Progenitor cell of endocrine pancreas (in vitro differentiated cells): ENCODE measurements around the gene ZFP37. TPM values are rescaled to one million over a fixed set of nuclear protein-coding genes. Genes with fewer than 3 reads are reported as not detected.
"Not testable (repeated sequence)": the region's sequence is repeated elsewhere in the genome, so short reads cannot be mapped to it uniquely, and the experiment has no call there.

Experiments
- DNase-seq: peaks from one replicate; pipeline ENCODE4 v3.0.0; 2021; ENCODE audit warnings: low spot score; ENCODE audit not compliant: unreplicated experiment
- H3K27ac Mint-ChIP-seq: 2 replicates; pipeline ENCODE4 v1.8.0; 2021; ENCODE audit warnings: mild to moderate bottlenecking, moderate library complexity, mixed read lengths
- H3K27me3 Mint-ChIP-seq: 2 replicates; pipeline ENCODE4 v1.8.0; 2021; ENCODE audit warnings: mixed read lengths
- H3K36me3 Mint-ChIP-seq: 2 replicates; pipeline ENCODE4 v1.8.0; 2022; ENCODE audit warnings: mixed read lengths; ENCODE audit not compliant: insufficient read depth
- H3K4me1 Mint-ChIP-seq: 2 replicates; pipeline ENCODE4 v1.8.0; 2021; ENCODE audit warnings: low read depth, mixed read lengths
- H3K4me3 Mint-ChIP-seq: 2 replicates; pipeline ENCODE4 v1.8.0; 2021; ENCODE audit warnings: low read depth, mild to moderate bottlenecking, moderate library complexity, mixed read lengths
- H3K9me3 Mint-ChIP-seq: 2 replicates; pipeline ENCODE4 v1.8.0; 2021; ENCODE audit warnings: low read depth, mixed read lengths
- total RNA-seq: library from RNA; stranded (reverse); gene quantifications from 2 replicates; pipeline ENCODE4 v1.2.1, GENCODE V29; 2021
- TF ChIP-seq, protein P1 (sequence below): fragments of 200-600 bp; sonication (generic); IDR thresholded peaks from one replicate; pipeline ENCODE4 v1.5.0; 2021; ENCODE audit warnings: antibody characterized with exemption, mild to moderate bottlenecking; ENCODE audit not compliant: unreplicated experiment

The ZFP37 gene
- total RNA-seq, 1 donor from 2014 or later: 8.7 TPM

DNA sequence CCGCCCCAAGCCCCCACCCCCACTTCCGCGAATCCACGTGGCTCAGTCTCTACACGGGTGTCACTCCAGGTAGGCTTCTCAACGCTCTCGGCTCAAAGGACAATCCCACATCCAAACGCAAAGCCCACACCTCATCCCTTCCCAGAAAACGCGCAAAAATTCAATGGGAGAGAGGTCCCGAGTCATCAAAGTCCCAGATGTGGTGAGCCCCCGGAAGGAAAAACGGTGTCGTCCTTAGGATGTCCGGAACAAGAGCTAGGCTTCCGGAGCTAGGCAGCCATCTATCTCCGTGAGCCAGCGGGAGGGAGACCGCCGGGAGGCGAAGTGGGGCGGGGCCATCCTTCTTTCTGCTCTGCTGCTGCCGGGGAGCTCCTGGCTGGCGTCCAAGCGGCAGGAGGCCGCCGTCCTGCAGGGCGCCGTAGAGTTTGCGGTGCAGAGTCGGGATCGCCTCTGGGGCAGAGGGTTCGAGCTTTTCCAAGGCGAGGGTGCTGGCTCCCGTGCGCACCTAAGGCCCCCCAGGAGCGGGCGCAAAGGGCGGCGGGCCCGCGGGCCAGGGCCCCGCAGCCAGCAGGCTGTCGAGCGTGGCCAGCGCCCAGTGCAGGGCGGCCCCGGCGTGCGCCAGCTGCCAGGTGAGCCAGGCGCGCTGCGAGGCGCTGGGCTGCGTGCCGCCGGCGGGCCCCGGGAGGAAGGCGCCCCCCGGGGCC, 3.2 kb upstream of the ZFP37 start:
- not testable (repeated sequence) for H3K4me1 Mint-ChIP-seq, H3K27ac Mint-ChIP-seq, H3K4me3 Mint-ChIP-seq, H3K9me3 Mint-ChIP-seq, H3K36me3 Mint-ChIP-seq, DNase-seq
- H3K27me3 Mint-ChIP-seq: peaks cover 12% of the 10 kb centered on the region

DNA sequence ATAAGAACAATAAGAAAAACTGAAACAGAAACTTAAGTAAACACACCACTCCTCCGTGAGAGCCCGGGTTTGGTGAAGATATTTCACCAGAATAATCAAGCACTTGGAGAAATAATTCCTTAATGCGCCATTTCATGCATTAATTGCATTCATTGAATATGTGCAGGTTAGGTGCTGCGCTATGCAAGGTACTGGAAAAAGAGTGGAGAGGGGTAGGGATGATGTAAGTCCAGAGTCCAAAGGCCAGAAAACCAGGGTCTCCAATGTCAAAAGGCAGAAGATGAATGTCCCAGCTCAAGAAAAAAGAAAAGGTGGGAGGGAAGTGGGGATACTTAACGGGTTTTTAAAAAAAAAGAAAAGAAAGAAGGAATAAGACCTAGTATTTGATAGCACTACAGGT, 669 bp upstream of the ZFP37 start:
- Mint-ChIP-seq H3K4me3 (no peak overlapping the region), H3K9me3 (peaks cover 6% of the 10 kb centered on the region), H3K4me1 (no peaks in the 10 kb centered on the region), H3K27ac (no peak overlapping the region), H3K36me3 (no peaks in the 10 kb centered on the region), H3K27me3 (peaks cover 12% of the 10 kb centered on the region)
- DNase-seq: no peak
- TF ChIP-seq, protein P1, sequence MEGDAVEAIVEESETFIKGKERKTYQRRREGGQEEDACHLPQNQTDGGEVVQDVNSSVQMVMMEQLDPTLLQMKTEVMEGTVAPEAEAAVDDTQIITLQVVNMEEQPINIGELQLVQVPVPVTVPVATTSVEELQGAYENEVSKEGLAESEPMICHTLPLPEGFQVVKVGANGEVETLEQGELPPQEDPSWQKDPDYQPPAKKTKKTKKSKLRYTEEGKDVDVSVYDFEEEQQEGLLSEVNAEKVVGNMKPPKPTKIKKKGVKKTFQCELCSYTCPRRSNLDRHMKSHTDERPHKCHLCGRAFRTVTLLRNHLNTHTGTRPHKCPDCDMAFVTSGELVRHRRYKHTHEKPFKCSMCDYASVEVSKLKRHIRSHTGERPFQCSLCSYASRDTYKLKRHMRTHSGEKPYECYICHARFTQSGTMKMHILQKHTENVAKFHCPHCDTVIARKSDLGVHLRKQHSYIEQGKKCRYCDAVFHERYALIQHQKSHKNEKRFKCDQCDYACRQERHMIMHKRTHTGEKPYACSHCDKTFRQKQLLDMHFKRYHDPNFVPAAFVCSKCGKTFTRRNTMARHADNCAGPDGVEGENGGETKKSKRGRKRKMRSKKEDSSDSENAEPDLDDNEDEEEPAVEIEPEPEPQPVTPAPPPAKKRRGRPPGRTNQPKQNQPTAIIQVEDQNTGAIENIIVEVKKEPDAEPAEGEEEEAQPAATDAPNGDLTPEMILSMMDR: no peak

DNA sequence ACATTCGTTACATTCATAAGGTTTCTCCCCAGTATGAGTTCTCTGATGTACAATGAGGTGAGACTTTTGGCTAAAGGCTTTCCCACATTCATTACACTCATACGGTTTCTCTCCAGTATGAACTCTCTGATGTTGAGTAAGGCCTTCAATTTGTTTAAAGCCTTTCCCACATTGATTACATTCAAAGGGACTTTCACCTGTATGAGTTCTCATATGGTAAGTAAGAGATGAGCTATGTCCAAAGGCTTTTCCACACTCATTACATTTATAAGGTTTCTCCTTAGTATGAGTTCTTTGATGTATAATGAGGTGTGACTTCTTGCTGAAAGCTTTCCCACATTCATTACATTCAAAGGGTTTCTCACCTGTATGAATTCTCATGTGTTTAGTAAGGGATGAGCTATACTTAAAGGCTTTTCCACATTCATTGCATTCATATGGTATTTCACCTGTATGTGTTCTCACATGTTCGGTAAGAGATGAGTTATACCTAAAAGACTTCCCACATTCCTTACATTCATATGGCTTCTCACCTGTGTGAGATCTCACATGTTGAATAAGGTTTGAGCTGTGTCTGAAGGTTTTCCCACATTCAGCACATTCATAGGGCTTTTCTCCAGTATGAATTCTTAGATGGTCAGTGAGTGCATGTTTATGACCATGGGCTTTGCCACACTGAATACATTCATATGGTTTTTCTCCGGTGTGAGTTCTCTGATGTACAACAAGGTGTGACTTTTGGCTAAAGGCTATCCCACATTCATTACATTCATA, 13.5 kb downstream of the ZFP37 start:
- H3K27me3 Mint-ChIP-seq: no peaks in the 10 kb centered on the region
- H3K4me3 Mint-ChIP-seq: no peak overlapping the region
- peaks cover 66% of the 10 kb centered on the region for H3K9me3 Mint-ChIP-seq
- no peaks in the 10 kb centered on the region for H3K4me1 Mint-ChIP-seq
- no peak for DNase-seq
- peaks cover 72% of the 10 kb centered on the region for H3K36me3 Mint-ChIP-seq
- H3K27ac Mint-ChIP-seq: no peak overlapping the region
- TF ChIP-seq, protein P1: no peak

DNA sequence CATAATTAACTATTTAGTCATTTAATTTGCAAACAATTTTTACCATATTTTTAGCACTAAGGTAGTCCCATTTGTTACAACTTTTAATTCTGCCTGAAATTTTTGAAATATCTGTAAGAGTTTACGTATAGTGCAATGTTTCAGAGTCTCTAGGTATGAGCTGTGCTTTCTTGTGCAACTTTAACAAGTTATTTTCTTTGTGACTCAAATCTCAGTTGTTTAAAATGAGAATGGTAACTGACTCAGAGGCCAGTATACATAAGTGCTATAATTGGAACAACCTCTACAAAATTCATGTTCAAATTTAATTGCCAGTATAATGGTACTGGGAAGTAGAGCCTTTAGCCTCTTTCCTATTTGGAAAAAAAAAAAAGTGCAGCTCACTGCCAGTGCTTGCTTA, 30.3 kb downstream of the ZFP37 start:
- DNase-seq: no peak
- no peaks in the 10 kb centered on the region for H3K36me3 Mint-ChIP-seq
- H3K4me1 Mint-ChIP-seq: no peaks in the 10 kb centered on the region
- TF ChIP-seq, protein P1: no peak
- H3K9me3 Mint-ChIP-seq: peaks cover 42% of the 10 kb centered on the region
- H3K4me3 Mint-ChIP-seq: no peak overlapping the region
- no peaks in the 10 kb centered on the region for H3K27me3 Mint-ChIP-seq
- H3K27ac Mint-ChIP-seq: no peak overlapping the region

DNA sequence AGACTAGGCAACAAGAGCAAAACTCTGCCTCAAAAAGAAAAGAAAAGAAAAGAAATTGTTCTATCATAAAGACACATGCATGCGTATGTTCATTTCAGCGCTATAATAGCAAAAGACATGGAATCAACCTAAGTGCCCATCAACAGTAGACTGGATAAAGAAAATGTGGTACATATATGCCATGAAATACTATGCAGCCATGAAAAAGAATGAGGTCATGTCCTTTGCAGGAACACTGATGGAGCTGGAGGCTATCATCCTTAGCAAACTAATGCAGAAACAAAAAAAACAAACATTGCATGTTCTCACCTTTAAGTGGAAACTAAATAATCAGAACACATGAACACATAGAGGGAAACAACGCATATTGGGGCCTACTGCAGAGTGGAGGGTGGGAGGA, 38.3 kb downstream of the ZFP37 start:
- TF ChIP-seq, protein P1: no peak
- Mint-ChIP-seq H3K27ac (no peak overlapping the region), H3K27me3 (peaks cover 8% of the 10 kb centered on the region), H3K4me3 (no peak overlapping the region), H3K9me3 (peaks cover 41% of the 10 kb centered on the region), H3K36me3 (no peaks in the 10 kb centered on the region), H3K4me1 (no peaks in the 10 kb centered on the region)
- no peak for DNase-seq
